ENCODE measurements around the gene CYTH4. TPM values are rescaled to one million over a fixed set of nuclear protein-coding genes. Genes with fewer than 3 reads are reported as not detected.
A peak's percentile ranks its signal among the peaks of the same experiment; 100 is the strongest.

CYTH4 gene
- total and polyA plus RNA-seq, 2 of the 13 experiments (the other 11 are each of a cell fraction or from before 2014, with no cell fraction given) = not detected

GRCh38 chr22:37320726-37321677 lies 38.7 kb downstream of the CYTH4 start (continued):
- TF ChIP-seq ZNF317 (CRISPR knock-in tag; IDR thresholded peaks at IDR 0.05) (peak; percentile 97), NAIF1 (CRISPR knock-in tag; IDR thresholded peaks at IDR 0.05; ENCODE audit: borderline replicate concordance) (no peak)
- TF ChIP-seq, protein P1, sequence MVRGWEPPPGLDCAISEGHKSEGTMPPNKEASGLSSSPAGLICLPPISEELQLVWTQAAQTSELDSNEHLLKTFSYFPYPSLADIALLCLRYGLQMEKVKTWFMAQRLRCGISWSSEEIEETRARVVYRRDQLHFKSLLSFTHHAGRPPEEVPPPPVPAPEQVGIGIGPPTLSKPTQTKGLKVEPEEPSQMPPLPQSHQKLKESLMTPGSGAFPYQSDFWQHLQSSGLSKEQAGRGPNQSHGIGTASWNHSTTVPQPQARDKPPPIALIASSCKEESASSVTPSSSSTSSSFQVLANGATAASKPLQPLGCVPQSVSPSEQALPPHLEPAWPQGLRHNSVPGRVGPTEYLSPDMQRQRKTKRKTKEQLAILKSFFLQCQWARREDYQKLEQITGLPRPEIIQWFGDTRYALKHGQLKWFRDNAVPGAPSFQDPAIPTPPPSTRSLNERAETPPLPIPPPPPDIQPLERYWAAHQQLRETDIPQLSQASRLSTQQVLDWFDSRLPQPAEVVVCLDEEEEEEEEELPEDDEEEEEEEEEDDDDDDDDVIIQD (CRISPR knock-in tag; IDR thresholded peaks at IDR 0.05; ENCODE audit: low read depth) = 0 out of 2 replicates have a peak, but pooled peaks have one; percentile 20

DNA sequence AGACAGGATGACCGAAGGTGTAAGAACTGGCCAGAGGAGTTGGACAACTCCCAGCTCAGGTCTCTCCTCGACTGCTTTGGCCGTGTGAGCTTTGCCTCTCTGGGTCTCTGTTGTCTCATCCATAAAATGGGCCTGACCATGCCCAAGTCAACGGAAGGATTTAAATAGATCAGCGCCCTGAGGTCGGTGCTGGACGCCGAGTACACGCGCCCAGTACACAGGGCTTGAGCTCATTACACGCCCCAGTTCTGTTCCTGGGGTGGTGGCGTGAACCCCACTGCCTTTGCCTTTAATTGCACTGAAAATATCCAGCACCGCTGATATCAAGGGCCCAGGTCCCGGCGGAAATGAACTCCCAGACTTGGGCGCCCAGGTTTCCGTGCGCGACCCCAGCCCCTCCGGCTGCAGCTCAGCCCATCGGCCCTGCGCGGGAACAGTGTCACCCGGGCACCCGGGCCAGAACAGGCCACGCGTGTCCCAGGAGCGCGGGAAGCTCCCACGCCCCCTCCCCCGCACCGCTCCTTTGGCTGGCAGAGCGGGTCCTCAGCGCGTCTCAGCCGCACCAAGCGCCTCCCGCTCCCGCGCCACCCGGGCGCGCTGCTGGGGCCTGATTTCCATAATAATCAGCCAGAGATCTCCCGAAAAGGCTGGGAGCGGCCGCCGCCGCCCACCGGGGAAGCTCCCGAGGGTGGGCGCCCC lies 42.2 kb downstream of the CYTH4 start:
- H3K9me3 ChIP-seq (ENCODE audit: low read length) = no peaks in the 10 kb centered on the region
- H3K9ac ChIP-seq (ENCODE audit: insufficient read depth, low read depth, low read length) = no peak overlapping the region
- H3K4me3 ChIP-seq (replicated peaks in 1 of 3; ENCODE audit: insufficient read depth in 1 of 3, low read depth in 2 of 3, low read length in 3 of 3) = no peak overlapping the region
- no peaks in the 10 kb centered on the region for H3K36me3 ChIP-seq (replicated peaks in 1 of 2; ENCODE audit: control insufficient read depth in 1 of 2, insufficient read depth in 2 of 2, low read length in 2 of 2)
- ATAC-seq (no peak), FAIRE-seq (no peak), DNase-seq (ENCODE audit: low spot score) (no peak)
- H3K27ac ChIP-seq (ENCODE audit: extremely low read length, insufficient read depth, low read length) = no peak overlapping the region
- no peaks in the 10 kb centered on the region for H4K20me1 ChIP-seq (ENCODE audit: insufficient read depth, low read length)
- intact Hi-C loops (cut with micrococcal nuclease; ENCODE audit: unreplicated experiment) = no loop called here
- H3K27me3 ChIP-seq (ENCODE audit: control insufficient read depth in 1 of 2, insufficient read depth in 2 of 2, low read length in 2 of 2) = peaks cover 2 to 3% of the 10 kb centered on the region in 2 experiments; a peak in 3 of 5 replicates
- BruUV-seq (replicated peaks) = no TSS peak
- peak overlapping the region; percentile 23; the same call in 1 of the 2 replicates for H3K4me2 ChIP-seq (ENCODE audit: low read depth, low read length)
- H3K4me1 ChIP-seq (ENCODE audit: insufficient read depth, low read length) = peaks cover 54% of the 10 kb centered on the region
- ChIA-PET POLR2A (no interaction called here), CTCF (ENCODE audit: low intra/inter-chr PET ratio, low total read pairs) (no interaction called here)
- TF ChIP-seq ZNF629 (CRISPR knock-in tag; conservative IDR thresholded peaks at IDR 0.05) (peak; percentile 81), ADNP (CRISPR knock-in tag; IDR thresholded peaks at IDR 0.05) (no peak)
- in situ Hi-C loops (cut with HindIII; ENCODE audit: extremely low pct_ligation_motif_present, low pct_unique_long_range_greater_than_20kb) = loop anchor here (5.0 to 10.0 kb wide), 2 partner anchors 133 to 260 kb away; partner anchors contain the start of gene LGALS2
- 83% methylated on average over 32 of the region's 51 CpGs for WGBS (ENCODE audit: low lambda C conversion rate)
- H3K79me2 ChIP-seq (ENCODE audit: insufficient read depth, low read length) = no peaks in the 10 kb centered on the region
- no peak overlapping the region for H2AFZ ChIP-seq (ENCODE audit: low read length)
